HS-27A (cell line): ENCODE results near the gene TLR9.

Source experiments
- DNase-seq: peaks from one replicate; pipeline ENCODE4 v3.0.0-alpha.2; 2012; ENCODE audit warnings: low read depth, missing footprints

Gene TLR9

GRCh38 chr3:52246728-52247408, 21.4 kb upstream of the TLR9 start:
- DNase-seq = no peak

GRCh38 chr3:52246264-52246620, 20.8 kb upstream of the TLR9 start:
- no peak for DNase-seq

GRCh38 chr3:52245322-52246263, 20.1 kb upstream of the TLR9 start, which contains the start of gene PPM1M:
Gene PPM1M (plus strand): TSS chr3:52245759. CDS start chr3:52245825, 66 bp downstream.
- no peak for DNase-seq

GRCh38 chr3:52243791-52244628, 18.6 kb upstream of the TLR9 start:
- no peak for DNase-seq

- DNase-seq = no peak
Observed at GRCh38 chr3:52242039-52242438, 16.6 kb upstream of the TLR9 start.

- no peak for DNase-seq
Observed at GRCh38 chr3:52240886-52241370, 15.5 kb upstream of the TLR9 start.

- peak; percentile 57 for DNase-seq
Observed at GRCh38 chr3:52240059-52240885, 14.8 kb upstream of the TLR9 start.

- peak; percentile 36 for DNase-seq
Observed at GRCh38 chr3:52238761-52239701, 13.6 kb upstream of the TLR9 start, which contains the start of gene TWF2. Gene TWF2 (minus strand): TSS chr3:52239158. CDS start chr3:52239016, 142 bp downstream.

- DNase-seq = no peak
Observed at GRCh38 chr3:52238193-52238760, 12.8 kb upstream of the TLR9 start.

GRCh38 chr3:52237657-52238172, 12.3 kb upstream of the TLR9 start:
- peak; percentile 69 for DNase-seq

GRCh38 chr3:52237006-52237656, 11.7 kb upstream of the TLR9 start:
- DNase-seq = no peak

- DNase-seq = no peak
Observed at GRCh38 chr3:52236424-52236886, 11.0 kb upstream of the TLR9 start.

GRCh38 chr3:52234516-52235447, 9.3 kb upstream of the TLR9 start:
- DNase-seq = no peak

- DNase-seq = no peak
Observed at GRCh38 chr3:52233968-52234367, 8.5 kb upstream of the TLR9 start.

- no peak for DNase-seq
Observed at GRCh38 chr3:52233108-52233591, 7.7 kb upstream of the TLR9 start.

GRCh38 chr3:52232279-52233107, 7.0 kb upstream of the TLR9 start:
- DNase-seq = no peak
